Measurements from ENCODE around the gene NKX1-2.

NKX1-2 gene

GRCh38 chr10:124418726-124419501, 30.9 kb downstream of the NKX1-2 start, which contains the start of gene OAT (continued):
- TF ChIP-seq ZNF18 (tag by site-specific recombination; IDR thresholded peaks at IDR 0.05) (no peak), HOXA7 (CRISPR knock-in tag; IDR thresholded peaks at IDR 0.05; ENCODE audit: borderline replicate concordance) (no peak), SP2 (tag by site-specific recombination; IDR thresholded peaks at IDR 0.05) (peak; percentile 93), ZNF623 (tag by site-specific recombination; IDR thresholded peaks at IDR 0.05) (no peak), ZNF19 (tag by site-specific recombination; IDR thresholded peaks at IDR 0.05; ENCODE audit: low read depth) (no peak), REPIN1 (tag by site-specific recombination; IDR thresholded peaks at IDR 0.05; ENCODE audit: low read depth) (no peak), PRDM6 (tag by site-specific recombination; IDR thresholded peaks at IDR 0.05) (no peak), ZNF830 (tag by site-specific recombination; IDR thresholded peaks at IDR 0.05; ENCODE audit: low read depth) (no peak), ZNF585B (tag by site-specific recombination; IDR thresholded peaks at IDR 0.05) (peak; percentile 95), ZNF626 (tag by site-specific recombination; IDR thresholded peaks at IDR 0.05) (no peak), ZBTB20 (tag by site-specific recombination; IDR thresholded peaks at IDR 0.05) (peak; percentile 75; the same call in 1 of the 2 replicates), ZFP37 (tag by site-specific recombination; IDR thresholded peaks at IDR 0.05) (peak; percentile 16; the same call in 1 of the 2 replicates), ZNF677 (tag by site-specific recombination; IDR thresholded peaks at IDR 0.05) (no peak), ZNF133 (tag by site-specific recombination; IDR thresholded peaks at IDR 0.05) (no peak), AEBP2 (tag by site-specific recombination; IDR thresholded peaks at IDR 0.05; ENCODE audit: borderline replicate concordance) (no peak), ZNF416 (tag by site-specific recombination; IDR thresholded peaks at IDR 0.05) (no peak), SETDB1 (IDR thresholded peaks at IDR 0.05; ENCODE audit: insufficient read length, low read length) (no peak), ZNF146 (tag by site-specific recombination; IDR thresholded peaks at IDR 0.05) (no peak), ZNF580 (tag by site-specific recombination; IDR thresholded peaks at IDR 0.05) (no peak), ZNF26 (tag by site-specific recombination; IDR thresholded peaks at IDR 0.05) (no peak), ZNF544 (tag by site-specific recombination; IDR thresholded peaks at IDR 0.05) (no peak), ATF2 (tag by site-specific recombination; IDR thresholded peaks at IDR 0.05; ENCODE audit: low read depth) (no peak), ZBTB8A (tag by site-specific recombination; IDR thresholded peaks at IDR 0.05) (peak; percentile 93), ZNF148 (tag by site-specific recombination; IDR thresholded peaks at IDR 0.05; ENCODE audit: borderline replicate concordance) (no peak), SCRT2 (tag by site-specific recombination; IDR thresholded peaks at IDR 0.05) (peak; percentile 94), ZBTB7A (tag by site-specific recombination; IDR thresholded peaks at IDR 0.05; ENCODE audit: low read depth) (0 out of 2 replicates have a peak, but pooled peaks have one; percentile 12), ZNF777 (tag by site-specific recombination; IDR thresholded peaks at IDR 0.05; ENCODE audit: borderline replicate concordance) (0 out of 2 replicates have a peak, but pooled peaks have one; percentile 20), ZNF394 (tag by site-specific recombination; IDR thresholded peaks at IDR 0.05; ENCODE audit: borderline replicate concordance) (peak; percentile 52; the same call in 1 of the 2 replicates), ZNF549 (tag by site-specific recombination; IDR thresholded peaks at IDR 0.05) (no peak)
